ENCODE measurements around the gene POLR2I. TPM values are rescaled to one million over a fixed set of nuclear protein-coding genes. Genes with fewer than 3 reads are reported as not detected.
A peak's percentile ranks its signal among the peaks of the same experiment; 100 is the strongest.

POLR2I gene
- total RNA-seq, 2 donors from 2014 or later = 41.6 to 94.0 TPM

DNA sequence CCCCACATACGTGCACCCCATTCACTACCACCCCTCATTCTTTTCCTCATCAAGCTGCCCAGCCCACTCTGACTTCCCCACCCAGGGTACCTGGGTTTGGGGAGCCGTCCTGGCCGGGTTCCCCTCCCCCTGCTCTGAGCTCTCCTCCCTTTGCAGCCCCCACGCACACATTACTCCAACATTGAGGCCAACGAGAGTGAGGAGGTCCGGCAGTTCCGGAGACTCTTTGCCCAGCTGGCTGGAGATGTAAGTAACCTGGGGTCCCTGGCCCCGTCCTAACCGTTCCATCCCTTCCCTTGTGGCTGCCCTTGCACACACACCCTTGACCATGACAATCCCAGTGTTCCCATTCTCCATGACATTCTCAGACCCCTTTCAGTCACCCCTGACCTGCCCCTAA is 27.8 kb upstream of the POLR2I start:
- Histone ChIP-seq H3K36me3 (peaks cover 10% of the 10 kb centered on the region), H3K4me3 (no peak overlapping the region)
- TF ChIP-seq CTCF (IDR thresholded peaks at IDR 0.05) = no peak

DNA sequence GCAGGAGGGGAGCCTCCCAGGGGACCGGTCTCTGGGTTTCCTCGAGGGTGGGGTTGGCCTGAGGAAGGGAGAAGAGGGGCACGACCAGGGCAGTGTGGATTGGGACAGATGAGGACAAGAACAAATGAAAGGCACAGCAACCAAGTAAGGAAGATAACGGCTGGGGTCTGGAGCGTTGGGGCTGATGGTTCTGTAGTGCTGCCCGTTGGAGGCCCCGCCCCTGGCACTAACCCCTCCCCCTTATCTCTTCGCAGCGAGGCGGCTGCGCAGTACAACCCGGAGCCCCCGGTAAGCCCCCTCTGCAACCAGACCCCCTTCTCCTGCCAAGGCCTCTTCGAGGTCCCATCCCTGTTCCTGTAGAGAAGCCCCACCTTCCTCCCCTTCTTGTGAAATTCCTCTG is 27.4 kb upstream of the POLR2I start:
- no peak for TF ChIP-seq CTCF (IDR thresholded peaks at IDR 0.05)
- Histone ChIP-seq H3K27me3 (no peaks in the 10 kb centered on the region), H3K4me1 (no peaks in the 10 kb centered on the region), H3K4me3 (no peak overlapping the region), H3K9ac (ENCODE audit: low read depth in 2 of 2, low read length in 2 of 2) (no peak overlapping the region), H3K9me3 (no peaks in the 10 kb centered on the region), H3K27ac (no peak overlapping the region), H3K36me3 (peaks cover 10% of the 10 kb centered on the region)
- intact Hi-C loops (cut with DNase I) = no loop called here
- DNase-seq = no peak

More for the DNA sequence above, 27.8 kb upstream of the POLR2I start:
- H3K9ac ChIP-seq (ENCODE audit: low read depth in 2 of 2, low read length in 2 of 2) = no peak overlapping the region
- H3K27me3 ChIP-seq = no peaks in the 10 kb centered on the region
- no peak overlapping the region for H3K27ac ChIP-seq
- no peaks in the 10 kb centered on the region for H3K4me1 ChIP-seq
- H3K9me3 ChIP-seq = no peaks in the 10 kb centered on the region
- intact Hi-C loops (cut with DNase I) = no loop called here
- no peak for DNase-seq

- intact Hi-C loops (cut with DNase I) = no loop called here
- peak; percentile 95 for DNase-seq
- Histone ChIP-seq H3K27me3 (no peaks in the 10 kb centered on the region), H3K4me3 (peak overlapping the region; percentile 64), H3K9ac (ENCODE audit: low read depth in 2 of 2, low read length in 2 of 2) (peak overlapping the region in 1 of 2 donors; percentile 99), H3K9me3 (no peaks in the 10 kb centered on the region), H3K4me1 (peaks cover under 1% of the 10 kb centered on the region), H3K27ac (peak overlapping the region; percentile 96), H3K36me3 (peaks cover 7% of the 10 kb centered on the region)
- TF ChIP-seq CTCF (IDR thresholded peaks at IDR 0.05) = no peak
These were observed 26.6 kb upstream of the POLR2I start for GRCh38 chr19:36141039-36141927.

- Histone ChIP-seq H3K4me1 (peaks cover 3% of the 10 kb centered on the region), H3K9ac (ENCODE audit: low read depth in 2 of 2, low read length in 2 of 2) (peak overlapping the region; percentile 99 to 100), H3K36me3 (no peaks in the 10 kb centered on the region), H3K4me3 (peak overlapping the region; percentile 64), H3K27ac (peak overlapping the region; percentile 96), H3K9me3 (no peaks in the 10 kb centered on the region), H3K27me3 (no peaks in the 10 kb centered on the region)
- intact Hi-C loops (cut with DNase I) = no loop called here
- DNase-seq = peak; percentile 57
- TF ChIP-seq CTCF (IDR thresholded peaks at IDR 0.05) = no peak
These were observed 25.8 kb upstream of the POLR2I start for GRCh38 chr19:36140304-36141038.

DNA sequence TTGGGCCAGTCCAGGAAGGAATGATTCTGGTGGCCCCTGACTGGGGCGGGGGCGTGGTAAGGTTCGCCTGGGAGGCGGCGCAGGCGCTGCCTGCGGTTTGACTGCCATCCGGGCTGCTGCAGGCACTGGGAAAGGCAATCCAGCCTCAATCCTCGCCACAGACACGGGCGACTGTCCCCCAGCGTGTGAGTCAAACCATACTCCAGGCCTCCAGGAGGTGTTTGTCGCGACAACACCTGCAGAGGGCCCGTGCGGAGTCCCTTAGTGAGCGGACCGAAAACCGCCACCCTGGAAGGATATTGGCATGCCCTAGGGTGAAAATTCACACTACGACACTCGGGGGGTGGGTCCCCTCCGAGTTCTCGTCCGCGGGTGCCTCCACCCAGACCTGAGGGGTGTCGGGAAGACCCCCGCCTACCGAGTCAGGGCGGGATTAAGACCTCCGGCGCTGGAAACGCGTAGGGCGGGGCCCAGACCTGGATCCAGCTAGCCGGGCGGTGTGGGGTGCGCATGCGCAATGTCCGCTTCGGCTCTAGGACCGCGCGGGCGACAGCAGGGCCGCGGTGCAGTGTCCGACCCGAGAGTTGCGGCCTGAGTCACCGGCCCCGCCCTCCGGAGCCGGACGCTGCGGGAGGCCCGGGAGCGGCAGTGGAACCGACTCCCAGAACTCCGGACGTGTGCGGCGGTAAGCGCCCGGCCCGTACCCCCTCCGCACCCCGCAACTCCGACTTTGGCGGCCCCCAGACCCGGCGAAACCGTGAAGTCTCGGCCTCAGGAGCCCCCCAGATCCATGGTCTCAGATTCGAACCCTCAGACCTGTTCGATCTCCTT is 25.0 kb upstream of the POLR2I start, which contains the start of gene CAPNS1:
TSS of gene CAPNS1 (plus strand) at position 594 of the 831 bp plus-strand sequence. CDS start 946 bp downstream, outside the sequence.
- H3K27ac ChIP-seq = peak within 1 kb of the TSS; percentile 96
- peak within 1 kb of the TSS; percentile 99 to 100 for H3K9ac ChIP-seq (ENCODE audit: low read depth in 2 of 2, low read length in 2 of 2)
- H3K27me3 ChIP-seq = no peaks in the 10 kb centered on the region
- H3K9me3 ChIP-seq = no peaks in the 10 kb centered on the region
- intact Hi-C loops (cut with DNase I) = no loop called here
- no peaks in the 10 kb centered on the region for H3K36me3 ChIP-seq
- H3K4me1 ChIP-seq = peaks cover 3% of the 10 kb centered on the region
- H3K4me3 ChIP-seq = peak within 1 kb of the TSS; percentile 64
- no peak for TF ChIP-seq CTCF (IDR thresholded peaks at IDR 0.05)
- DNase-seq = peak; percentile 97

Measured in colonic mucosa (tissue), 4 donors.